Measurements from ENCODE around the gene NR2C2. TPM values are rescaled to one million over a fixed set of nuclear protein-coding genes. Genes with fewer than 3 reads are reported as not detected.
A peak's percentile ranks its signal among the peaks of the same experiment; 100 is the strongest.

Gene NR2C2
- total RNA-seq, 1 experiment from 2014 or later: 41.5 TPM

DNA sequence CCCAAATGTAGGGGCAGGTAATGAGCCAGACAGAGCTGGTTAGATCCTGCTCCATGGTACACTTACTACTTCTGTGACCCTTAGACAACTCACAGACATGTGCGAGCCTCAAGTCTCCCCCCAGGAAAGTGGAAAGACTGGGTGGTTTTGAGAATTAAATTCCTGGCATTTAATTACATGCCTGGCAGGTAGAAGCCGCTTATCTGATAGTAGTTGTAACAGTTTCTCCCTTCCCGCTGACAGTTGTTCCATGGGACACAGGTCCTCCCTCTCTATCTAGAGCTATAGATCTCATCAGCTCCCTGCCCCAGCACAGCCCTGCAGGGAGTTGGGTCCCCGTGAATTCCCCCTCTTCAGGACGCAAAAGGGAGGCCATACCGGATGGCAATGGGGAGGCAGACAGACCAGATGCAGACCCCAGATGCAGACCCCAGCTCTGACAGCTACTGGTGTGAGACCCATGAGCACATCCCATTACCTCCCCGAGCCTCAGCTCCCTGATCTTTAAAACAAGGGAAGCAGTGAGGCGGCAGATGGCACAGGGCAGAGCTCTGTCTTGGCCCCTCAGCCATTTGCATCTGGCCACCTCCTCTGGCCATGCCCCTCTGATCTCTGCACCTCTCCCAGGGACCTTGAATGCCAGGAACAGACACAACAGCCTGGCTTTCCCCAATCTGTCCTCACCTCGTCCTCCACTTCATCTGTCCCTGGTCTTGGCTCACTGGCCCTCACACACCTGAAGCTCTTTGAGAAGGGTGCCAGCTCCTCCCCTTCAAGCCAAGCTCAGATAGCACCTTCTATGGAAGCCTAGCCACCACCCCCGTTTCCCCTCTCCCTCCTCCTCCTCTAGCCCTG is 34.1 kb upstream of the NR2C2 start:
- no peaks in the 10 kb centered on the region for H3K36me3 Mint-ChIP-seq (ENCODE audit: insufficient read depth, unreplicated experiment)
- DNase-seq: no peak
- H3K4me3 Mint-ChIP-seq (ENCODE audit: low read depth, unreplicated experiment): no peak overlapping the region
- no peaks in the 10 kb centered on the region for H3K9me3 Mint-ChIP-seq (ENCODE audit: low read depth, unreplicated experiment)
- H3K27ac Mint-ChIP-seq (ENCODE audit: unreplicated experiment): no peak overlapping the region
- H3K27me3 Mint-ChIP-seq (ENCODE audit: unreplicated experiment): peaks cover 72% of the 10 kb centered on the region
- H3K4me1 Mint-ChIP-seq (ENCODE audit: low read depth, unreplicated experiment): no peaks in the 10 kb centered on the region
- intact Hi-C loops (cut with micrococcal nuclease; ENCODE audit: unreplicated experiment): no loop called here
- CTCF ChIA-PET: interaction anchor here (0.5 to 1.0 kb wide), 2 partner anchors 46 to 282 kb away, joined by 3 read pairs; no protein-coding TSS in a partner anchor
- TF ChIP-seq, protein P1, sequence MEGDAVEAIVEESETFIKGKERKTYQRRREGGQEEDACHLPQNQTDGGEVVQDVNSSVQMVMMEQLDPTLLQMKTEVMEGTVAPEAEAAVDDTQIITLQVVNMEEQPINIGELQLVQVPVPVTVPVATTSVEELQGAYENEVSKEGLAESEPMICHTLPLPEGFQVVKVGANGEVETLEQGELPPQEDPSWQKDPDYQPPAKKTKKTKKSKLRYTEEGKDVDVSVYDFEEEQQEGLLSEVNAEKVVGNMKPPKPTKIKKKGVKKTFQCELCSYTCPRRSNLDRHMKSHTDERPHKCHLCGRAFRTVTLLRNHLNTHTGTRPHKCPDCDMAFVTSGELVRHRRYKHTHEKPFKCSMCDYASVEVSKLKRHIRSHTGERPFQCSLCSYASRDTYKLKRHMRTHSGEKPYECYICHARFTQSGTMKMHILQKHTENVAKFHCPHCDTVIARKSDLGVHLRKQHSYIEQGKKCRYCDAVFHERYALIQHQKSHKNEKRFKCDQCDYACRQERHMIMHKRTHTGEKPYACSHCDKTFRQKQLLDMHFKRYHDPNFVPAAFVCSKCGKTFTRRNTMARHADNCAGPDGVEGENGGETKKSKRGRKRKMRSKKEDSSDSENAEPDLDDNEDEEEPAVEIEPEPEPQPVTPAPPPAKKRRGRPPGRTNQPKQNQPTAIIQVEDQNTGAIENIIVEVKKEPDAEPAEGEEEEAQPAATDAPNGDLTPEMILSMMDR (IDR thresholded peaks at IDR 0.05; ENCODE audit: unreplicated experiment): no peak
- no TSS peak for BruUV-seq (replicated peaks)

DNA sequence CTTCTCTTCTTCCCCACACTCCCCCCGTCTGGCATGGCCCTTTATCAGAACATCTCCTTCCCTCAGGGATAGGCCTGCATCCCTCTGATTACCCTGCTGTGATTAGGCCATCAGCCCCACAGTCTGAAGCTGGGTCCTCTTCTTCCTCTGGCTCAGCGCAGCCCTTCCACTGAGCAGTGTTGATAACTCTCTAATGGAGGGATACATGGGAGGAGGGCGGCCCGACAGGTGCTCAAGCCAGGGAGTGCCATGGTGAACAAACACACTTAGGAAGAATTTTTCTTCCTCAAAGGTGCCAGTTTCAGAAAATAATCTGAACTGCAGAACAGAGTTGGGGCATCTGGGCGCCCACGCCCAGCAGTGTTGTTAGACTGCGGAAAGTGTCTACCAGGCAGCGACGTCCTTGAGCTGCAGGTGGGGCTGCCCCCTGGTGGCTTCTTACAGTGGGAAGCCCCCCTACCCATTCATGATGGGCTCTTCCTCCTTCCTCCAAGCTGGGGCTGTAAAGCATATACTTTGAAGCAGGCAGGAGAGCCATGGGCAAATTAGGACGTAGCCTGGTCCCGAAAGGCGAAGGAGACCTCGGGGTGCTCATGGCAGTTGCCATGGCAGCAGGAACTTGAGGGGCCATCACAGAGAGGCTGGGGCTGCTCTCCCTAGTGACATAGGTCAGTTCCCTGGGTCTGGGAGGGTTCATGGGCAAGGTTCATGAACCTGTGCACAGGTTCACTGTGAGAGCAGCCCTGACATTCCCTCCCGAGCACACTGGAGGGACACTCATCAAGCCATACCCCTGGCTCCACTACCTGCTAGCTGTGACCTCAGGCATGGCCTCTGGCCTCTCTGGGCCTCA is 33.2 kb upstream of the NR2C2 start:
- no peak overlapping the region for H3K27ac Mint-ChIP-seq (ENCODE audit: unreplicated experiment)
- TF ChIP-seq, protein P1 (IDR thresholded peaks at IDR 0.05; ENCODE audit: unreplicated experiment): no peak
- peaks cover 81% of the 10 kb centered on the region for H3K27me3 Mint-ChIP-seq (ENCODE audit: unreplicated experiment)
- no peak for DNase-seq
- BruUV-seq (replicated peaks): no TSS peak
- CTCF ChIA-PET: interaction anchor here (0.6 to 1.0 kb wide), 2 partner anchors 255 to 283 kb away, joined by 3 to 4 read pairs; no protein-coding TSS in a partner anchor
- intact Hi-C loops (cut with micrococcal nuclease; ENCODE audit: unreplicated experiment): no loop called here
- H3K9me3 Mint-ChIP-seq (ENCODE audit: low read depth, unreplicated experiment): no peaks in the 10 kb centered on the region
- H3K36me3 Mint-ChIP-seq (ENCODE audit: insufficient read depth, unreplicated experiment): no peaks in the 10 kb centered on the region
- no peaks in the 10 kb centered on the region for H3K4me1 Mint-ChIP-seq (ENCODE audit: low read depth, unreplicated experiment)
- no peak overlapping the region for H3K4me3 Mint-ChIP-seq (ENCODE audit: low read depth, unreplicated experiment)

DNA sequence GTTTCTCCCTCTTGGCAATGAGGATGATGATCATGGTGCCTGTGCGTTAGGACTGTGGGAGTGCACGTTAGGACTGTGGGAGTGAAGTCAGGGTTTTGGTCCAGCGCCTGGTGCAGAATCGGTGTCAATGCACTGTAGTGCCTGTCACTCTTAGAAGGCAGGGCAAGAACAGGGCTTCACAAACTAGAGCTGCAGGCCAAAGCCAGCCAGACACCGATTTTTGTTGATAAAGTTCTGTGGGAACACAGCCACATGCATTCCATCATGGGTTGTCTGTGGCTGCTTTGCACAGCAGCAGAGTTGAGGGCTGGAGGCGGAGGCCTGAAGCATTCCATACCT is 32.6 kb upstream of the NR2C2 start:
- DNase-seq: no peak
- no peak overlapping the region for H3K4me3 Mint-ChIP-seq (ENCODE audit: low read depth, unreplicated experiment)
- BruUV-seq (replicated peaks): no TSS peak
- no peaks in the 10 kb centered on the region for H3K4me1 Mint-ChIP-seq (ENCODE audit: low read depth, unreplicated experiment)
- intact Hi-C loops (cut with micrococcal nuclease; ENCODE audit: unreplicated experiment): no loop called here
- TF ChIP-seq, protein P1 (IDR thresholded peaks at IDR 0.05; ENCODE audit: unreplicated experiment): no peak
- peaks cover 86% of the 10 kb centered on the region for H3K27me3 Mint-ChIP-seq (ENCODE audit: unreplicated experiment)
- H3K9me3 Mint-ChIP-seq (ENCODE audit: low read depth, unreplicated experiment): no peaks in the 10 kb centered on the region
- H3K36me3 Mint-ChIP-seq (ENCODE audit: insufficient read depth, unreplicated experiment): no peaks in the 10 kb centered on the region
- CTCF ChIA-PET: interaction anchor here (1.0 kb wide), 1 partner anchor 283 kb away, joined by 3 read pairs; no protein-coding TSS in a partner anchor
- H3K27ac Mint-ChIP-seq (ENCODE audit: unreplicated experiment): no peak overlapping the region

DNA sequence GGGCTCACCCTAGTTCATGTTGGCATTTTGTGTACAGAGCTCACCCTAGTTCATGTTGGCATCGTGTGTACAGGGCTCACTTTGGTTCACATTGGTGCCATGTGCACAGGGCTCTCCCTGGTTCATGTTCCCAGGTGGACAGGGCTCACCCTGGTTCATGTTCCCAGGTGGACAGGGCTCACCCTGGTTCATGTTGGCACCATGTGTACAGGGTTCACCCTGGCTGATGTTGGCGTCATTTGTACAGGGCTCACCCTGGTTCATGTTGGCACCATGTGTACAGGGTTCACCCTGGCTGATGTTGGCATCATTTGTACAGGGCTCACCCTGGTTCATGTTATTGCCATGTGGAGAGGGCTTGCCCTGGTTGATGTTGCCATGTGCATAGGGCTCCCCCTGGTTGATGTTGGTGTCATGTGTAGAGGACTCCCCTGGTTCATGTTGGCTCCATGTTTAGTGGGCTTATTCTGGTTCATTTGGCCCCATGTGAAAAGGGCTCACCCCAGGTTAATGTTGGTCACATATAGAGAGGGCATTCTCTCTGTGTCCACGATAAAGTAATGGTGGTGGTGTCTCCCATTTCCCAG is 31.7 kb upstream of the NR2C2 start:
- Mint-ChIP-seq H3K27me3 (ENCODE audit: unreplicated experiment) (peaks cover 84% of the 10 kb centered on the region), H3K27ac (ENCODE audit: unreplicated experiment) (no peak overlapping the region), H3K36me3 (ENCODE audit: insufficient read depth, unreplicated experiment) (no peaks in the 10 kb centered on the region), H3K9me3 (ENCODE audit: low read depth, unreplicated experiment) (no peaks in the 10 kb centered on the region), H3K4me3 (ENCODE audit: low read depth, unreplicated experiment) (no peak overlapping the region), H3K4me1 (ENCODE audit: low read depth, unreplicated experiment) (no peaks in the 10 kb centered on the region)
- BruUV-seq (replicated peaks): no TSS peak
- intact Hi-C loops (cut with micrococcal nuclease; ENCODE audit: unreplicated experiment): no loop called here
- TF ChIP-seq, protein P1 (IDR thresholded peaks at IDR 0.05; ENCODE audit: unreplicated experiment): no peak
- CTCF ChIA-PET: no interaction called here
- peak; percentile 21 for DNase-seq
